ENCODE data around the gene PURB.
"Not testable (repeated sequence)": the region's sequence is repeated elsewhere in the genome, so short reads cannot be mapped to it uniquely, and the experiment has no call there.

The PURB gene

GRCh38 chr7:44885394-44886317, at the start of gene PURB:
Gene PURB (minus strand): TSS chr7:44885530. CDS start chr7:44885348, 182 bp downstream.
- Histone ChIP-seq H3K27ac (ENCODE audit: low read length) (peak within 1 kb of the TSS; percentile 100), H3K36me3 (ENCODE audit: control insufficient read depth in 1 of 2, insufficient read depth in 2 of 2, low read length in 2 of 2) (peaks cover 0 to 7% of the 10 kb centered on the region in 2 donors), H3K27me3 (ENCODE audit: low read depth, low read length) (no peaks in the 10 kb centered on the region), H3K4me1 (ENCODE audit: control insufficient read depth in 1 of 2, insufficient read depth in 2 of 2, low read length in 2 of 2) (peaks cover 20 to 41% of the 10 kb centered on the region in 2 donors), H3K9me3 (ENCODE audit: control insufficient read depth in 1 of 2, low read length in 2 of 2) (no peaks in the 10 kb centered on the region), H3K4me3 (ENCODE audit: low read depth in 1 of 2, low read length in 2 of 2) (peak within 1 kb of the TSS; percentile 83 to 95)

- no peaks in the 10 kb centered on the region for H3K36me3 ChIP-seq (ENCODE audit: control insufficient read depth in 1 of 2, insufficient read depth in 2 of 2, low read length in 2 of 2)
These were observed 49.7 kb upstream of the PURB start for GRCh38 chr7:44935016-44935415.

GRCh38 chr7:44934510-44934909, 49.2 kb upstream of the PURB start:
- H3K27me3 ChIP-seq (ENCODE audit: low read depth, low read length); H3K9me3 ChIP-seq (ENCODE audit: control insufficient read depth in 1 of 2, low read length in 2 of 2); H3K36me3 ChIP-seq (ENCODE audit: control insufficient read depth in 1 of 2, insufficient read depth in 2 of 2, low read length in 2 of 2); H3K4me1 ChIP-seq (ENCODE audit: control insufficient read depth in 1 of 2, insufficient read depth in 2 of 2, low read length in 2 of 2); H3K4me3 ChIP-seq (ENCODE audit: low read depth in 1 of 2, low read length in 2 of 2); H3K27ac ChIP-seq (ENCODE audit: low read length): not testable (repeated sequence)

More at GRCh38 chr7:44935016-44935415, 49.7 kb upstream of the PURB start:
- Histone ChIP-seq H3K27me3 (ENCODE audit: low read depth, low read length) (no peaks in the 10 kb centered on the region), H3K9me3 (ENCODE audit: control insufficient read depth in 1 of 2, low read length in 2 of 2) (no peaks in the 10 kb centered on the region), H3K27ac (ENCODE audit: low read length) (no peak overlapping the region), H3K4me3 (ENCODE audit: low read depth in 1 of 2, low read length in 2 of 2) (no peak overlapping the region), H3K4me1 (ENCODE audit: control insufficient read depth in 1 of 2, insufficient read depth in 2 of 2, low read length in 2 of 2) (no peaks in the 10 kb centered on the region)

DNA sequence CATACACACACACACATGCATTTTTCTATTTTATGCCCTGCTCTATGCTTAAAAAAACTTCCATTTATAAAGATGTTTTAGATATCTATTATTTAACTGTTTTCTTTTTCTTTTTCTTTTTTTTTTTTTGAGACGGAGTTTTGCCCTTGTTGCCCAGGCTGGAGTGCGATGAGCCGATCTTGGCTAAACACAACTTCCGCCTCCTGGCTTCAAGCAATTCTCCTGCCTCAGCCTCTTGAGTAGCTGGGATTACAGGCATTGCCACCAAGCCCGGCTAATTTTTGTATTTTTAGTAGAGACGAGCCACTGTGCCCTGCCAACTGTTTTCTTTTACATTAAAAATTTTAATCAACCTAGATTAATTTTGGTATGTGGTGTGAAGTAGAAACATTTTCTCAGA, 45.6 kb upstream of the PURB start:
- no peak overlapping the region for H3K4me3 ChIP-seq (ENCODE audit: low read depth in 1 of 2, low read length in 2 of 2)
- no peak overlapping the region for H3K27ac ChIP-seq (ENCODE audit: low read length)
- no peaks in the 10 kb centered on the region for H3K27me3 ChIP-seq (ENCODE audit: low read depth, low read length)
- H3K36me3 ChIP-seq (ENCODE audit: control insufficient read depth in 1 of 2, insufficient read depth in 2 of 2, low read length in 2 of 2), result no peaks in the 10 kb centered on the region
- no peaks in the 10 kb centered on the region for H3K9me3 ChIP-seq (ENCODE audit: control insufficient read depth in 1 of 2, low read length in 2 of 2)
- no peaks in the 10 kb centered on the region for H3K4me1 ChIP-seq (ENCODE audit: control insufficient read depth in 1 of 2, insufficient read depth in 2 of 2, low read length in 2 of 2)

DNA sequence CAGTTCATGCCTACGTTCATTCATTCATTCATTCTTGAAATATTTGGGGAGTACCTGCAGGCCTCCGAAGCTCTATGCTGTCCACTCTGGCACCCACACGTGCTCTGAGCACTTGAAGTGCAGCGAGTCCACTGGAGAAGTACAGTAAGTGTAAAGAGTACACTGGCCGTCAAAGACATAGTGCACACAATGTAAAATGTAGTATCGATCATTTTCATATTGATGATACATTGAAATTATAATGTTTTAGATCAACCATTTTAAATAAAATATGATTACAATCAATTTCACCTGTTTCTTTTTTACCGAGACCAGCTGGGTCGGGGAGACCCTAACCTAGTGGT, 37.0 kb upstream of the PURB start:
- Histone ChIP-seq H3K27me3 (ENCODE audit: low read depth, low read length) (no peaks in the 10 kb centered on the region), H3K27ac (ENCODE audit: low read length) (no peak overlapping the region), H3K9me3 (ENCODE audit: control insufficient read depth in 1 of 2, low read length in 2 of 2) (no peaks in the 10 kb centered on the region), H3K4me1 (ENCODE audit: control insufficient read depth in 1 of 2, insufficient read depth in 2 of 2, low read length in 2 of 2) (peaks cover 0 to 5% of the 10 kb centered on the region in 2 donors), H3K36me3 (ENCODE audit: control insufficient read depth in 1 of 2, insufficient read depth in 2 of 2, low read length in 2 of 2) (no peaks in the 10 kb centered on the region), H3K4me3 (ENCODE audit: low read depth in 1 of 2, low read length in 2 of 2) (no peak overlapping the region)

DNA sequence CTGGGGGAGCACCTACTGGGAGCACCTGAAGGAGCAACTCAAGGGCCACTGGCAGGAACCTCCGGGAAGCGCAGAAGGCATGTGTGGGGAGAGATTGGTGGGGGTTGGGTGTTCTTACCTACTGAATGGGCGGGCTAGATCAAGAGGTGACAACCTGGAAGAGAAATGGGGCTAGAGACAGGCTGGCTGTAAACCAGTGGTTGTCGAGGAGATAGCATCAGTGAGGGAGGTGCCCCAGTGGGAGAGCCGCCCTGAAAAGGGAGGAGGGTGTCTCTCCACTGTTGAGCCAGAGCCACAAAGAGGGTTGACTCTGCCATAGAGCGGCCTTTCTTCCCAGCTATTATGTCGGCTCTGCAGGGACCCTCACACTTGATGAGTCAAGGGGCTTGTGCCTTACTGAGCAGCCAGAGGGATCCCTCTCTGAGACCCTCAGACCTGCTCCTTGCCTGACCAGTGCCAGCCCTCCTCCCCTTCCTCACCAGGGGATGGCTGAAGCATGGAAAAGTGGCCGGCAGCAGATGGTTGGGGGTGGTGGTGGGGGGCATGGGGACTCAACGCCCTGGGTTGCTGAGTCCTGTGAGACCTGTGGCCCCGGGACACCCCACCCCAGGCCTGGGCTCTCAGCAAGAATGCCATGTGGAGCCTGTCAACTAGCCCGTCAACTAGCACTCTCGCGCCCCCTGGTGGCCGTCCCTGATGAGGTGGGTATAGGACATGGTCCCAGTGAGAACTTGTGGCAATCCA, 36.4 kb upstream of the PURB start:
- H3K36me3 ChIP-seq (ENCODE audit: control insufficient read depth in 1 of 2, insufficient read depth in 2 of 2, low read length in 2 of 2), result no peaks in the 10 kb centered on the region
- H3K9me3 ChIP-seq (ENCODE audit: control insufficient read depth in 1 of 2, low read length in 2 of 2), result no peaks in the 10 kb centered on the region
- H3K4me3 ChIP-seq (ENCODE audit: low read depth in 1 of 2, low read length in 2 of 2), result no peak overlapping the region
- no peaks in the 10 kb centered on the region for H3K27me3 ChIP-seq (ENCODE audit: low read depth, low read length)
- H3K4me1 ChIP-seq (ENCODE audit: control insufficient read depth in 1 of 2, insufficient read depth in 2 of 2, low read length in 2 of 2), result peaks cover 0 to 5% of the 10 kb centered on the region in 2 donors
- H3K27ac ChIP-seq (ENCODE audit: low read length), result no peak overlapping the region

GRCh38 chr7:44920119-44920518, 34.8 kb upstream of the PURB start:
- no peaks in the 10 kb centered on the region for H3K9me3 ChIP-seq (ENCODE audit: control insufficient read depth in 1 of 2, low read length in 2 of 2)
- H3K4me3 ChIP-seq (ENCODE audit: low read depth in 1 of 2, low read length in 2 of 2), result no peak overlapping the region
- H3K36me3 ChIP-seq (ENCODE audit: control insufficient read depth in 1 of 2, insufficient read depth in 2 of 2, low read length in 2 of 2), result no peaks in the 10 kb centered on the region
- peaks cover 0 to 5% of the 10 kb centered on the region in 2 donors for H3K4me1 ChIP-seq (ENCODE audit: control insufficient read depth in 1 of 2, insufficient read depth in 2 of 2, low read length in 2 of 2)
- H3K27ac ChIP-seq (ENCODE audit: low read length), result no peak overlapping the region
- no peaks in the 10 kb centered on the region for H3K27me3 ChIP-seq (ENCODE audit: low read depth, low read length)

DNA sequence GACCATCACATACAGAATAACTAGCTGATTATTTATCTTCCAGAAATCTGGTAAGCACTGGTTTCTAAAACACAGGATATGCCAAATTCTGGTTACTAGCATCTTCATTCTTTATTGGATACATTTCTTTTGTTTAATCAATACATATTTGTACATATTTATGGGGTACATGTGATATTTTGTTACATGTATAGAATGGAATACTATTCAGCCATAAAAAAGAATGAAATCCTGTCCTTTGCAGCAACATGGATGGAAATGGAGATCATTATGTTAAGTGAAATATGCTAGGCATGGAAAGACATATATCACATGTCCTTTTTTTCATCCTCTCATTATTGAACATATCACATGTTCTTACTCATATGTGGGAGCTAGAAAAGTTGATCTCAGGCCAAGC, 32.7 kb upstream of the PURB start:
- Histone ChIP-seq H3K9me3 (ENCODE audit: control insufficient read depth in 1 of 2, low read length in 2 of 2) (no peaks in the 10 kb centered on the region), H3K4me1 (ENCODE audit: control insufficient read depth in 1 of 2, insufficient read depth in 2 of 2, low read length in 2 of 2) (peaks cover 0 to 5% of the 10 kb centered on the region in 2 donors)

DNA sequence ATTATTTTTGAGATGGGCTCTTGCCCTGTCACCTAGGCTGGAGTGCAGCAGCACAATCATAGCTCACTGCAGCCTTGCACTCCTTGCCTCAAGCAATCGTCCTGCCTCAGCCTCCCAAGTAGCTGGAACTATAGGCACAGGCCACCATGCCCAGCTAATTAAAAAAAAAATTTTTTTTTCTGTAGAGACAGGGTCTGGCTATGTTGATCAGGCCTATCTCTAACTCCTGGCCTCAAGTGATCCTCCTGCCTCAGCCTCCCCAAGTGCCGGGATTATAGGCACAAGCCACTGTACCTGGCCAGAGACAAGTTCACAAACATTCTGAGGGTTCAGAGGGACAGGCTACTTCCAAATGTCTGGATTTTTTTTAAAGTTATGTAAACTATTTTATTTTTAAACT, 32.1 kb upstream of the PURB start:
- no peaks in the 10 kb centered on the region for H3K36me3 ChIP-seq (ENCODE audit: control insufficient read depth in 1 of 2, insufficient read depth in 2 of 2, low read length in 2 of 2)
- H3K9me3 ChIP-seq (ENCODE audit: control insufficient read depth in 1 of 2, low read length in 2 of 2), result no peaks in the 10 kb centered on the region
- no peak overlapping the region for H3K27ac ChIP-seq (ENCODE audit: low read length)
- peaks cover 0 to 5% of the 10 kb centered on the region in 2 donors for H3K4me1 ChIP-seq (ENCODE audit: control insufficient read depth in 1 of 2, insufficient read depth in 2 of 2, low read length in 2 of 2)
- no peaks in the 10 kb centered on the region for H3K27me3 ChIP-seq (ENCODE audit: low read depth, low read length)
- no peak overlapping the region for H3K4me3 ChIP-seq (ENCODE audit: low read depth in 1 of 2, low read length in 2 of 2)

More for the DNA sequence above, 32.7 kb upstream of the PURB start:
- Histone ChIP-seq H3K27ac (ENCODE audit: low read length) (no peak overlapping the region), H3K36me3 (ENCODE audit: control insufficient read depth in 1 of 2, insufficient read depth in 2 of 2, low read length in 2 of 2) (no peaks in the 10 kb centered on the region), H3K27me3 (ENCODE audit: low read depth, low read length) (no peaks in the 10 kb centered on the region), H3K4me3 (ENCODE audit: low read depth in 1 of 2, low read length in 2 of 2) (no peak overlapping the region)

DNA sequence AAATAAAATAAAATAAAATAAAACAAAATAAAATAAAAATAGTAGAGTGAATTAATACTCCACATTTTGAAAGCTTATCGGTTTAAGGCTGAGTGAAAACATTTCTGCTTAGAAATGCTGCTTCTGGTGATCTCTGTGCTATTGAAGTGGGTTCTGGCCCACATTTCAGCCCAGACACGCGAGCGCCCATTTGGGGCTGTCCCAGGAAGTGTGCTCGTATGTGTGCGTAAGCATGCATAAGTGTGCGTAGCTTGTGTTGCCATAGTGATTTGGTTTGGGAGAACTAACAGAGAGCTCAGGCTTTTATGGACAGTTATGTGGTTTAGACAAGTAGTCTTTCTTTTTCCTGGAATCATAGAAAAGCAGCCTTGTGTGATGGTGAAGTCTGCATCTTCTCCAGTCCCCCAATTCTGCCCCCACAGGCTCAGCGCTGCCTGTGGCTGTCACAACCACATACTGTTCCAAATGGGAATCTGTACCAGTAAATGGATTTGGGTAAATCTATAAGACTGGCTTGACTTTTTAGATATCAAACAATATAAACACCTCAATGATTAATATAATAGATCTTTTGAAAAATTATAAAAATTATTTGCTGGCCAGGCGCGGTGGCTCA, 29.8 kb upstream of the PURB start:
- peaks cover 0 to 3% of the 10 kb centered on the region in 2 donors for H3K4me1 ChIP-seq (ENCODE audit: control insufficient read depth in 1 of 2, insufficient read depth in 2 of 2, low read length in 2 of 2)
- no peak overlapping the region for H3K27ac ChIP-seq (ENCODE audit: low read length)
- H3K4me3 ChIP-seq (ENCODE audit: low read depth in 1 of 2, low read length in 2 of 2), result no peak overlapping the region
- H3K27me3 ChIP-seq (ENCODE audit: low read depth, low read length), result no peaks in the 10 kb centered on the region
- H3K9me3 ChIP-seq (ENCODE audit: control insufficient read depth in 1 of 2, low read length in 2 of 2), result no peaks in the 10 kb centered on the region
- no peaks in the 10 kb centered on the region for H3K36me3 ChIP-seq (ENCODE audit: control insufficient read depth in 1 of 2, insufficient read depth in 2 of 2, low read length in 2 of 2)

DNA sequence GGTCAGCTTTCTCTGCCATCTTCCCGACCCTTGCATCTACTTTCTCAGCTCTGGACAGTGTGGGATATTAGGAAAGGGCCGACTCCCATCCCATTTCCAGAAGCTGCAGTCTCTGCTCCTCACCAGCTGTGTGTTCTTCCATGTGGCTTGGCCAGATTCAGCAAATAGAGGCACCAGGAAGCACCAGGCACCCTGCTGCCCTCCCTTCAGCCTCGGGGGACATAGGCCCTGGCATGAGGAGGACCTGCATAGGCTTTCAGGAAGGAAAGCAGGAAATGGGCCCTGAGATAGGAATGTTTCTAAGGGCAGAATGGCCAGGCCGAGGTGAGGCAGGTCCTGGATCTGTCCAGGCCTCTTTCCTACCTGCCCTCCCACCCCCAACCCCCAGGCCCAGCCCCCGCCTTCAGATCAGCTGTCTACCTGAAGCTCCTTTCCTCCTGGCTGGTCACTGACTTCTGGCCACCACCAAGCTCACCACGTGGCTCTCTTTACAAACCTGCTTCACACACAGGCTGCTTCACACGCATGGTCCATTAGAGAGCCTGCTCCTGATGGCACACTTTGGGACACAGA, 27.5 kb upstream of the PURB start:
- Histone ChIP-seq H3K27me3 (ENCODE audit: low read depth, low read length) (no peaks in the 10 kb centered on the region), H3K9me3 (ENCODE audit: control insufficient read depth in 1 of 2, low read length in 2 of 2) (no peaks in the 10 kb centered on the region), H3K4me3 (ENCODE audit: low read depth in 1 of 2, low read length in 2 of 2) (no peak overlapping the region), H3K36me3 (ENCODE audit: control insufficient read depth in 1 of 2, insufficient read depth in 2 of 2, low read length in 2 of 2) (no peaks in the 10 kb centered on the region), H3K27ac (ENCODE audit: low read length) (no peak overlapping the region), H3K4me1 (ENCODE audit: control insufficient read depth in 1 of 2, insufficient read depth in 2 of 2, low read length in 2 of 2) (peaks cover 0 to 3% of the 10 kb centered on the region in 2 donors)

Measured in muscle layer of duodenum (tissue), 2 donors.